Suprapubic skin (tissue), 4 donors: Measurements from ENCODE around the gene ATP9B.

Experiments used
- CTCF ChIP-seq, 2 donors: fragments of 200-600 bp in 1 of 2; fragments of 450-650 bp in 1 of 2; sonication (generic) in 1 of 2; IDR thresholded peaks; one replicate each; pipeline ENCODE4 v1.5.1; 2016 to 2019; ENCODE audit warnings: antibody characterized with exemption in 2 of 2, mild to moderate bottlenecking in 1 of 2, moderate library complexity in 1 of 2
- POLR2A ChIP-seq, 2 donors: fragments of 450-650 bp; IDR thresholded peaks; one replicate each; pipeline ENCODE4 v1.6.1; 2017; ENCODE audit warnings: antibody characterized with exemption in 2 of 2, mild to moderate bottlenecking in 2 of 2, moderate library complexity in 2 of 2
- POLR2AphosphoS5 ChIP-seq, 3 donors: sonication (generic); formaldehyde crosslinking; IDR thresholded peaks; one replicate each; pipeline ENCODE4 v1.6.1; 2017; ENCODE audit warnings: antibody characterized with exemption in 3 of 3

- TF ChIP-seq CTCF (IDR thresholded peaks at IDR 0.05) (no peak), POLR2A (IDR thresholded peaks at IDR 0.05) (no peak), POLR2AphosphoS5 (IDR thresholded peaks at IDR 0.05) (no peak)
These were observed 276.2 kb downstream of the ATP9B start for GRCh38 chr18:79345366-79345765.
